HT1080 (cell line): ENCODE data around the gene PCMTD2. TPM values are rescaled to one million over a fixed set of nuclear protein-coding genes. Genes with fewer than 3 reads are reported as not detected.
A peak's percentile ranks its signal among the peaks of the same experiment; 100 is the strongest.
"Not testable (repeated sequence)": the region's sequence is repeated elsewhere in the genome, so short reads cannot be mapped to it uniquely, and the experiment has no call there.

ENCODE experiments used
- DNase-seq: peaks from one replicate; pipeline ENCODE4 v3.0.0-alpha.2; 2015; ENCODE audit warnings: low read depth
- total RNA-seq: library from RNA; depleted of rRNA; stranded (reverse); fragments of >200 nt; shearing (Covaris generic); gene quantifications from 2 replicates; pipeline ENCODE4 v1.2.3, GENCODE V29; 2014

Gene PCMTD2
- total RNA-seq, 1 experiment from 2014 or later = 11.7 TPM

DNA sequence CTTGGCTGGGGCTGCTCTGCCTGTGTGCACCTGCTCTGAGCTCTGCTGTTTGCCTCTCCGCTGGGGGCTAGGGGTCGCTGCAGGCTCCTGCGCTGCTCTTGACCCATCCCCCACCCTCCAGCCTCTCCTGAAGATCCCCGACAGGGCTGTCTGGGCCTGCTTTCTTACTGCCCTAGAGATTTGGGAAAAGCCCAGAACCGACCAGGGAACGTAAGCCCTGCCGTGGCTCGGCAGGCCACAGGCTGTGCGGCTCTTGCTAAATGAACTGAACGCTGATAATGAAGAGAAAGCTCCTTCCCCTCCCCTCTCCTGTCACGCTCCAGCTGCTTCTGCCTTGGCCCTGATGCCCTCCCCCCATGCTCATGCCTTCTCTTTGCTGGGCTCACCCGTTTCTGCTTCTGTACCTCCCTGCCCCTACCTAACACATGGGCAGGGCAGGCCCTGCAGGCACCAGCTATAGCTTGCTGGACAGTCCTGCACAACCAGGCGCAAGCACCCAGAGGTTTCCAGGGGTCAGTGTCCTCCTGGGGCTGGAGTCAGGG is 32.0 kb upstream of the PCMTD2 start:
- no peak for DNase-seq

DNA sequence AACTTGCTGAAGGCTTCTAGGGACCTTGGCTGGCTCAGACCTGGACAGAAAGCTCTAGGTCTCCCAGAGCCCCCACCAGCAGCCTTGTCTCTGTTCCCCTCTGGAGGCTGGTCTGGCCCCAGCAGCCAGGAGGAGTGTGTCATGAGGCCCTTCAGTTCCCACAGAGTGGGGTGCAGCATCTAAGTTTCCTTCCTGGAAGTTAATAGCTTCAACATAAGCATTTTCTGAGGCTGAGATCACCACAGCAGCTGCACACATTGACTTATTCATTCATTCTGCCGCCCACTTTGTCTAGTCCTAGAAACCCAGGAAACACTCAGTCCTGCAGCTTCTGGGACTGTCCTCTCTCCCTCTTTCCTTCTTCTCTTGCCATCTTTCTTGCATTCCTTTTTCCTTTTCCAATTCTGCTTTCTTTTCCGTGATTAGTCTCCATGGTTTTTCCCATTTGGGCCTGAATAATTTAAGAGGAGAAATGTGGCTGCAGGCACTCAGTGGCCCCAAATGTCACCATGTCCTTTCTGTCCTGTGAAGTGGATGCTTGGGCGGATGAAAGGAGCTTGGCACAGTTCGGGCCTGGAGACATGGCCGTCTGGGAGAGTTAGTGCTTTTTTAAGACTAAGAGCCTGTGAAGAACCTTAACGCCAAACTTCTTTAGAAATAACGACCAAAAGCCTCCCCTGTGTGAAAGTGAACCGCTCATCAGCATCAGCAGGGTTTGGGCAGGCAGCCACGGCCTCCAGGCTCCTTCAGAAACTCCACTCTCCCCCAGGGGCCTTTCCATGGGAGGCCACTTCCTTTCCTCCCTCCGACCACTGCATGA is 31.0 kb upstream of the PCMTD2 start:
- peak; percentile 76 for DNase-seq

DNA sequence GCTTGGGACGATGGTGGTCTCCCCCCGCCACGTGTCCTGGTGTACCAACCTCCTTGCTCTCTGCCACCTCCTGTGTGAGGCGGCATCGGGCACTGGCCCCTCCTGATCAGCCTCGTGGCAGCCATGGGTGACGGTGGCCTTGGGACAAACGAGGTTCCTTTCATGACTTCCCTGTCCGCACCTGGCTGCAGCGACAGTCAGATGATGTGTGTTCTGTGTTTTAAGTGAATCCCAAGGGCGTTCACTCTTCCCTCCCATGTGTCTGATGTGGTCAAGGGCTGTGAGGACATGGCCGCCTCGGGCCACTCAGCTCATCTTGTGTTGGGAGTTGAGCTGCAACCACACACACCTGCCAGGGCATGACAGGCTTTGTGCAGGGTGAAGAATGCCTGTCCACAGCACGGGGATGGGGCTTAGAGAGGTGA is 30.4 kb upstream of the PCMTD2 start:
- DNase-seq = no peak

DNA sequence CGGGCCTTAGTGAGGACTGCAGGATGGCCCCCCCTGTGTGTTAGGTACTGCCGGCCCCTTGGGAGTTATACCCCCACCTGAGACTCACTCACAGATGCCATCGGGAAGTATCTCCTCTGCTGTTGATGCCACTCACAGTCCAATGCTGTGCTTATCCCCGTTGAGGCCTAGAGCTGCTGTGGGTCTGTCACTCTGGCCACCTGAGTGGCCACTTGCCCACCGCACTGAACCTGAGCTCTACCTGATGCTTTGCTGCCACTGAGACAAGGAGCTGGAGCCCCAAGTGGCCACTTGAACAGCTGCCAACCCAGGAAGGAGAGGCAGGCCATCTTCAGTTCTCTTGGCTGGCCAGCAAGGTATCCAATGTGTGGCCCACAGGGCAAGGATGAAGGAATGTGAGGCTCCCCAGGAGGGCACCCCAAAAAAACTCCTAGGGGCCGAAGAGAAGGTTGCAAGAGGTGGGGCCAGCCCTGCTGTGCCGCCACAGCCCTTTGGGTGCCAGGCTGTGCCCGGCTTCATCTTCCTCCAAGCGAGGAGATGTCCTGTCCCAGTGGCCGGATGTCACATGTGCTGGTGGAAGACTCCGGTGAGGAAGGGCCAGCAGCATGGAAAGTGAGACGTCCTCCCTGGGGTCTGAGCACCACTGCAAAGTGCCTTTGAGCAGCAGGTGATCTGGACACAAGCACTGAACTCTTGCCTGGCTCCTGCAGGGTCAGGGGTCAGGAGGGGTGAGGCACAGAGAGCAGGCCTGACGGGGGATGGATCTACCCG is 29.5 kb upstream of the PCMTD2 start:
- DNase-seq = no peak

DNA sequence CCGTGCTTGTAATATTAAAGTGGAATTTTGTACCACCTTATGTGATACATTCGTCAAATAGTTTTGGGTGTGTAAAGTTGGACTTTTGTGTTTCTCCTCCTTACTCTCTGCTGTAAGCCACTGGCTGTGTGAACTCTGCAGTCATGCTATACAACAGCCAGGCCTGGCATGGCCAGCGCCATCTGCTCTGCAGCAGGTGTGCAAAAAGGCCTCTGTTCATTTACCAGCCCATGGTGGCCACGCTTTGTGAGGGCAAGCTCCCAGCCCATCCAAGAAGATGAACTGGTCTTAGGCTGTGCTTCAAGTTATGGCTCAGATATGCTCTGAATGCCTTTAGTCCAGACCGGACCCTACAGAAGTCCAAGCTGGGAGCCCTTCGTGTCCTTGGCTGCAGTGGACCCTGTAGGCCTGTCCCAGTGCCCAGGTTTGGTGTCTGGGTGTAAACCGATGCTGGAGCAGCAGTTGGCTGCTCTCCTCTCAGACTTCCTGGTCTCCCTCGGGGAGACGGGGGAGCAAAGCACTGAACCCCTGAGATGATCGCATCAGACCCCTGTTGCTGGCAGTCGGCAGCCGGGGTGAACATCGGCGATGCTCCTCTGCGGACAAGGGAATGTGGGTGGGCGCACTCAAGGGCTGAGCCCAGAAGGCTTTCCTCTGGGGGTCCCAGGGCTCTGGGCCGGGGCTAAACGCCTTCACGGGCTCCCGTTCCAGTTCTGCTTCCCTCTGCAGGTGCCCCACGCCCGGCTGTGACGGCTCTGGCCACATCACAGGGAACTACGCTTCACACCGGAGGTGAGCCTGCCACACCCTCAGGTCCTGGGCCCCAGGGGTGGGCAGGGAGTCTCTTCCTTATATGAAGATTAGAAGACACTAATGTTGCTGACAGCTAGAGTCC is 28.6 kb upstream of the PCMTD2 start:
- no peak for DNase-seq

DNA sequence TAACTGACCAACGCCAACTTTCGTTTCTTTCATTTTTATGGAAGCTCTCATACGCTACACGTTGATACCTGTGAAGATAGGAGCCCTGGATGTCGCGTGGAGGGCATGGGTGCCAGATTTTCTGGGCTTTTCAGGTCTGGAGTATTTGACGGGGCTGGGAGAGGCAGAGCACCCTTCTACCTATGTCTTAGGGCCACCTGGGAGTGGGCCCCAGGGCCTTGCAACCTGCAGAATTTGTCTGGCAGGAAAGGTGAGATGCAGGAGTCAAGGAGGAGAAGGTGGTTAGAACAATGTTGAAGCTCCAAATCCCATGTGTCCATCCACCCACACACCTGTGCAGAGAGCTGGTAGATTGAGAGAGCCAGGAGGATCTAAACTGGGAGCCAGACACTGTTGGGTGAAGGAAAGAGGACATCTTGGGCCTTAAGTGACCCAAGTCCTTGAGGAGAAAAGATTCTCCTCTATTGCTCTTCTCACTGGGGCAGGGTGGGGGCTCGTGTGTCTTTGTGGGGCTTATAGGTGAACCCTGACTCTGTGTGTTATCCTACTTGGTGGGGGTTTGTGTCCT is 27.4 kb upstream of the PCMTD2 start:
- no peak for DNase-seq

DNA sequence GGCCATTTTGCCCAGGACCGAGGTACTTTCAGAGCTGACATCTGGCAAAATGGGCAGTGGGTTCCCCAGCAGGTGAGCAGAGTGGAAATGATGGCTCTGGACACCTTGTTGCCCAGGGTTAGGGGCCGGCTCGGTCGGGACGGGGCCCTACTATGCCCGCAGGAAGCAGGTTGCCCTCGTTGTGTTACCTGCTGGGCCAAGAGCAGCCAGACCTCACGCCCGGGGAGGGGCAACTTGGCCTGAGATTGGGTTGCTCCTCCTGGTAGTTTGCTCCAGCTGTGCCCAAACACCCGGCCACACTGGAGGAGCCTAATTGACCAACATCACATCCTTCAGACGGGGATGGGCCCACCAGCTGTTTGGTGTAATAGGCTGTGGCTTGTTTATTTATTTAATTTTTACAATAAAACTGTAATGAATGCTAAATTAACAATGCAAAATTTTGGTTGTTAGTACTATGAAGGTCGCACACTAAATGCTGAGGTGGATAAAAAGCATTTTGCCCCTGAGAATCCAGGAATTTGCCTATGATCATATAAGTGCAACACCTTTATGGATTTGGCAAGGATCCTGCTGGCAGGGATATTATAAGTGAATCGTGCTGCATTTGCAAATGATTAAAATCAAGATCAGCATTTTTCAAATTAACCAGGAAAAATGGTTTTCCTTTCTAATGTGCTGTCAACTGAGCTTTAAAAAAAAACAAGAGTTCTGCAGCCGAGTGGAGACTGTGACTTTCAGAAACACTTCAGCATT is 26.6 kb upstream of the PCMTD2 start:
- DNase-seq = no peak

DNA sequence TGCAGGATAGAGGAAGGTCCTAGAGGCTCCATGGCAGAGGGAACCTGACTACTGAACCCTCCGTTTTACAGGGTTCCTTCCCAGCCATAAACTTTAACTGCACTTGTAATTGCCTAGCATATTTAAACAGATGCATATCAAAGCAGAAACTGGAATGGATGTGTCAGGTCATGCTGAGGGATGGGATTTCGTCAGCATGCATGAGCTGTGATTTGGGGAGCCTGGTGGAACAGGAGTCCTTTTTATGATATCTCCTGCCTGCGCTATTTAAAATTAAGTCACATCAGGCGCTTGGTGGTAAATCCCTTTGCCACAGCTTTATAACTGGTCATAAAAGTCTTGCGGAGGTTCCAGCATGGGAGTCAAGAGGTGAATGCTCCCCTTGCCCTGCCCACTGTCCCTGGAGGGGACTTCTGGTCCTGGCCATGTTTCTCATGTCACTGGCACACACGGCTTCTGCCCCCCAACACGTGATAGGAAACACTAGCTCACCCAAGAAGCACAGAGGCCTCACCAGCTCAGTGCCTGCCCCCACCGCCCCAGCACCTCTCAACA is 26.0 kb upstream of the PCMTD2 start:
- no peak for DNase-seq

DNA sequence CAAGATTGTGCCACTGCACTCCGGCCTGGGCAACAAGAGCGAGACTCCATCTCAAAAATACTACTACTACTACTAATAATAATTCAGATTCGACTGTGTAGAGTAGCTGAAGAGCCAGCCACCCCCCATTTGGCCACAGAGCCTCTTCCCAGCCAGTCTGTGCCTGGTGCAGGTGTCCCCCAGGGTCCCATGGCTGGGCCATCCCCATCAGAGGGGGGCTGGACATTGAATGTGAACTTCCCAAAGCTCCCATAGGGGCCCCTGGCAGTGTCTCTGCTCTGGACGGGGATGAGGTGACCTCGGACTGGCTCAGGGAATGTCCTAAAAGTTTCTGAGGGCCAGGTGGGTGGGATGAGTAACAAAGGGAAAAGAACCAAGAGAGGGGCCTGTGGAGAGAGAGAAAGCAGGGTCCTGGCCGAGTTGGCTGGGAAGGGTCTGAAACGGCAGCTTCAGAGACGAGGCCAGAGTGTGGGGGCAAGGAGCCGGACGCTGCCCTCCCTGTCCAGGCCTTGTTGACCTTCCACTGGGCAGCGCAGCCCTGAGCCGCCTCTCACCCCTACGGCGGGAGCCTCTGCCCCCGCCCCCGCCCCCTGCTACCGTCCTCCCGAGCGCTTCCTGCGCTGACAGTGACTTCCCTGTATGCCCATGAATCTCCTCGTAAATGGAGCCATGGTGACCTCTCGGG is 24.9 kb upstream of the PCMTD2 start:
- no peak for DNase-seq

DNA sequence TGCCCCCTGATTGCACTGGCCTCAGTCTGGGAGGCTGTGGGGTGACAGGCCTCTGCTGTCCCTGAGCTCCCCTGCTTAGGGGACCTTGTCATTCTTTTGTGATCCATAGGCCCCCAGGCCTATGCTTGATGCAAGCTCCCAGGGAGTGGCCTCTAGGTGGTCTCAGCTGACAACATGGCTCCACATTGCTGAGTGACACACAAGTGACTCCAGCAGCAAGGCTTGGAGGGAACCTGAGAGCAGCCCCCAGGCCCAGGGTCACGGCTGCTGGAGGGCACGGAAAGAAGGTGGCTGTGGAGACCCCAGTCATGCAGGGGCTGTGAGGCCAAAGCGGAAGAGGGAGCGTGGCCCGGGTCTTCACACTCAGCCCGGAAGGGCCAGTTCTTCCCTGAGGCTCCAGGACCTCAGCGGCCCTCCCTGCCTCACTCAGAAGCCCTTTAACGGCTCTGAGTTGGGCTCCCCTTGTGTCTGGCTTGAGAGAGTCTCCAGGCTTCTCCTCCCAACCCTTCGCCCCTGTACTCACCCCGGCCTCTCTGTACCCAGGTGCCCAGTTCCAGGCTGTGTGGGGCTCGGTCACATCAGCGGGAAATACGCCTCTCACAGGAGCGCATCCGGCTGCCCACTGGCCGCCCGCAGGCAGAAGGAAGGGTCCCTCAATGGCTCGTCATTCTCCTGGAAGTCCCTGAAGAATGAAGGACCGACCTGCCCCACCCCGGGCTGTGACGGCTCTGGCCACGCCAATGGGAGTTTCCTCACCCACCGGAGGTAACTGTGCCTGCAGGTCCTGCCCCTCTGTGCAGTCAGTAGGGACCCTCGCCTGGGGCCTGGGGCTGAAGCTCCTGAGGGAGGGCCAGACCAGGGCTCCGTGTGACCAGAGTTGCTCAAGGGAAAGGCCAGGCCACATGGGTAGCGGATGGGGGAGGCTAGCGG is 23.7 kb upstream of the PCMTD2 start:
- no peak for DNase-seq

DNA sequence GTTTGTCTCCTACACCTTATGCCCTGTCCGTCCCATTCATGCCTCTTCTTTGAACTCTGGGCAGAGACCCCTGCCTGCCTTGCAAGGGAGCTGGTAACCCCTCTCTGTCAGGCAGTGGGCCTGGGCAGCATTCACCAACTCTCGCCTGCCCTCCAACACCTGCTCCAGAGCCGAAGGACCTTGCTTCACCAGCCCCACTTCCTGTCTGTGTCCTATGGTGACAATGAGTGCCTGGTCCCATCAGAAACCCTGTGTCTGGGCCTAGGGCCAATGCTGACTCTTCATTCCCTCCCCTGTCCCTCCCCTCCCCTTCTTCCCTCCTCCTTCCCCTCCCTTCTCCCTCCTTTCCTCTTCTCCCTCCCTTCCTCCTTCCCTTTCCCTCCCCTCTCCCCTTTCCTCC is 22.8 kb upstream of the PCMTD2 start:
- no peak for DNase-seq

DNA sequence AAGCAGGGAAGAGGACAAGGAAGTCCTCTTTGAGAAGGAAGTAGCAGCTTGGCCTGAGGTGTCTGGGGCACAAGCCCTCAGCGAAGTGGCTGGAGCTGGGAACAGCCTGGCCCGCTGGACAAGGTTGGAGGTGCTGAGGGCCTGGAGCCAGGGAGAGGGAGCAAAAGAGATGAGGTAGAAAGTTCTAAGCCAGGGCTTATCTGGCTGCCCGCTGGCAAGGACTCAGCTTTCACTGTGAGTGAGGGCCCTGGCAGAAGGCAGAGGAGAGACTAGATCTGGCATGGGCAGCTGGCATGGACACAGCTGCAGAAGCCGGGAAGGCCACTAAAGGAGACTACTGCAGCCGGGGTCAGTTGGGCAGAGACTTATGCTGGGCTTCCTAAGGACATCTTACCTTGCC is 21.8 kb upstream of the PCMTD2 start:
- DNase-seq = no peak

DNA sequence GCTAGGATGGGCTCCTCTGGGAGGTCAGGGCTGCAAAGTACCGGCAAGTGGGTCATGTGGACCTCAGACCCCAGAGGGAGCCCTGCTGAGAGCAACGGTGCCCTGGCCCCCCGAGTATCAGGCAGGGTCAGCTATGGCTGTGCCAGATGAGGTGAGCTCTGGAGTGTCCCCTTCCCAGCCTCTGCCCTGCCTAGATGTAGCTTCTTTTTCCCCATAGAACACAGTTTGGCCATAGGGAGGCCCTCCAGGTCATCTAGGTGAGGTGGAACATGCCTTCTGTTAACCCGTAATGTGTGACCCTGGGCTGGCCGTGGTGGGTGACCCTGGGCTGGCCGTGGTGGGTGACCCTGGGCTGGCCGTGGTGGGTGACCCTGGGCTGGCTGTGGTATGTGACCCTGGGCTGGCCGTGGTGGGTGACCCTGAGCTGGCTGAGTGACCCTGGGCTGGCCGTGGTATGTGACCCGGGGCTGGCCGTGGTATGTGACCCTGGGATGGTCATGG is 21.2 kb upstream of the PCMTD2 start:
- DNase-seq = no peak

DNA sequence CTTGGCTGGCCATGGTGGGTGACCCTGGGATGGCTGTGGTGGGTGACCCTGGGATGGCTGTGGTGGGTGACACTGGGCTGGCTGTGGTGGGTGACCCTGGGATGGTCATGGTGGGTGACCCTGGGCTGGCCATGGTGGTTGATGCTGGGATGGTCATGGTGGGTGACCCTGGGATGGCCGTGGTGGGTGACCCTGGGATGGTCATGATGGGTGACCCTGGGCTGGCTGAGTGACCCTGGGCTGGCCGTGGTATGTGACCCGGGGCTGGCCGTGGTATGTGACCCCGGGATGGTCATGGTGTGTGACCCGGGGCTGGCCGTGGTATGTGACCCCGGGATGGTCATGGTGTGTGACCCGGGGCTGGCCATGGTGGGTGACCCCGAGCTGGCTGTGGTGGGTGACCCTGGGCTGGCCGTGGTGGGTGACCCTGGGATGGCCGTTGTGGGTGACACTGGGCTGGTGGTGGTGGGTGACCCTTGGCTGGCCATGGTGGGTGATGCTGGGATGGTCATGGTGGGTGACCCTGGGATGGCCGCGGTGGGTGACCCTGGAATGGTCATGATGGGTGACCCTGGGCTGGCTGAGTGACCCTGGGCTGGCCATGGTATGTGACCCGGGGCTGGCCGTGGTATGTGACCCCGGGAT is 20.5 kb upstream of the PCMTD2 start:
- DNase-seq = not testable (repeated sequence)

DNA sequence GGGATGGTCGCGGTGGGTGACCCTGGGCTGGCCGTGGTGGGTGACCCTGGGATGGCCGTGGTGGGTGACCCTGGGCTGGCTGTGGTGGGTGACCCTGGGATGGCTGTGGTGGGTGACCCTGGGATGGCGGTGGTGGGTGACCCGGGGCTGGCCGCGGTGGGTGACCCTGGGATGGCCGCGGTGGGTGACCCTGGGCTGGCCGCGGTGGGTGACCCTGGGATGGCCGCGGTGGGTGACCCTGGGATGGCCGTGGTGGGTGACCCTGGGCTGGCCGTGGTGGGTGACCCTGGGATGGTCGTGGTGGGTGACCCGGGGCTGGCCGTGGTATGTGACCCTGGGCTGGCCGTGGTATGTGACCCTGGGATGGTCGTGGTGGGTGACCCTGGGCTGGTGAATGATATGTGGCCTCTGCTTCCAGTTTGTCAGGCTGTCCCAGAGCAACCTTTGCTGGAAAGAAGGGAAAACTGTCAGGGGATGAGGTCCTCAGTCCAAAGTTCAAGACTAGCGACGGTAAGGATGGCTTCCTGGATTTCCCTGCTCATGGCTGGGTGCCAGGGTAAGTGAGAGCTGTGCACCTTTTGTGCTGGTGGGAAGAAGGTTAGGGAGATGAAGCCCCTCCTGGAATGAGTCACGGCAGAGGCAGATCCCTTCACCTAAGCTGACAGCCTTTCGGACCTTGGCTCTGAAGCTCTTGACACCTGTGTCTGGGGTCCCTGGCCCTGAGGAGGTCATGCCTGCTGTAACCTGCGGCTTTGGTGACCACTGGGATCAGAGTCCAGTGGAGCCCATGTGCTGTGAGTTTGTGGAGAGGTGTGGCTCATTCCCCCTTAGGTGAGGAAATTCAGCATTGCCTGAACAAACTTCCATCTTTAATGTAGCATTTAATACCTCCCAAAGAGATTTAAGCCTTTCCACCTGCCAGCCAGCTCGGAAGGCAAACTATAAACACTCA is 19.1 kb upstream of the PCMTD2 start:
- DNase-seq = no peak

DNA sequence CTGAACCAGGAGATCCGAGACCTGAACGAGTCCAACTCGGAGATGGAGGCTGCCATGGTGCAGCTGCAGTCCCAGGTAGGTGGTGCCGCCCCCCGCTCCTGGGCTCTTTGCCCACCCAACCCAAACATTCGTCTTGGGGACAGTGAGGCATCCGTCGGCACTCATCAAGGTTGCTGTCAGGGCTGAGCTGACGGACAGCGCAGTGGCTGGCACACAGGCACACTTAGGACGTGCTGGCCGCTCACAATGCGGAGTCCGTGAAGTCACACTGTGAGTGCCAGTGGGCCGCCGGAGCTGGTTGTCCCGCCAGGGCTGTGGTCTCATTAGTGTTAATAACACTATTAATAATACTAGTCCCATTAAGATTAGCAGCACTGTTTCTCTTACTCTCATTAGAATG is 18.2 kb upstream of the PCMTD2 start:
- no peak for DNase-seq
